Neural cell (in vitro differentiated cells): Measurements from ENCODE around the gene TNFAIP1. TPM values are rescaled to one million over a fixed set of nuclear protein-coding genes. Genes with fewer than 3 reads are reported as not detected.

Experiments used
- H2AFZ ChIP-seq: fragments of 200-600, 300-800 bp; sonication (generic), shearing (Covaris generic); 2 replicates; pipeline ENCODE4 v1.6.0; 2014; ENCODE audit warnings: low read depth, mild to moderate bottlenecking, antibody characterized with exemption, low read length, moderate library complexity
- H3F3A ChIP-seq: fragments of 200-600 bp; shearing (Covaris generic); 2 replicates; pipeline ENCODE4 v1.6.1; 2016; ENCODE audit warnings: mild to moderate bottlenecking, moderate library complexity, mixed read lengths, antibody characterized with exemption, low read length; ENCODE audit not compliant: insufficient read depth, poor library complexity, severe bottlenecking
- H3K27ac ChIP-seq: fragments of 200-600, 300-800 bp; sonication (generic), shearing (Covaris generic); 2 replicates; pipeline ENCODE4 v1.5.1; 2014; ENCODE audit warnings: mild to moderate bottlenecking, low read length, moderate library complexity
- H3K27me3 ChIP-seq: fragments of 300-800, 200-600 bp; sonication (generic), shearing (Covaris generic); 2 replicates; pipeline ENCODE4 v1.6.0; 2014; ENCODE audit warnings: mild to moderate bottlenecking, low read depth, low read length, moderate library complexity; ENCODE audit not compliant: insufficient read depth
- H3K36me3 ChIP-seq: fragments of 300-800, 200-600 bp; sonication (generic), shearing (Covaris generic); 2 replicates; pipeline ENCODE4 v1.5.1; 2014; ENCODE audit warnings: mild to moderate bottlenecking, antibody characterized with exemption, low read length, moderate library complexity; ENCODE audit not compliant: insufficient read depth
- H3K4me2 ChIP-seq: fragments of 300-800, 200-600 bp; sonication (generic), shearing (Covaris generic); 2 replicates; pipeline ENCODE4 v1.6.0; 2014; ENCODE audit warnings: mild to moderate bottlenecking, low read length
- H3K4me3 ChIP-seq: fragments of 300-800, 200-600 bp; sonication (generic), shearing (Covaris generic); 2 replicates; pipeline ENCODE4 v1.5.1; 2014; ENCODE audit warnings: mild to moderate bottlenecking, low read length, moderate library complexity
- H3K79me2 ChIP-seq: fragments of 200-600 bp; shearing (Covaris generic); replicated peaks from 2 replicates; pipeline ENCODE4 v1.6.0; 2014; ENCODE audit warnings: mild to moderate bottlenecking, low read length, moderate library complexity; ENCODE audit not compliant: insufficient read depth
- H3K9ac ChIP-seq: fragments of 300-800, 200-600 bp; sonication (generic), shearing (Covaris generic); 2 replicates; pipeline ENCODE4 v1.6.1; 2016; ENCODE audit warnings: mild to moderate bottlenecking, low read length, mixed read lengths
- H3K9me2 ChIP-seq: fragments of 200-600 bp; shearing (Covaris generic); 2 replicates; pipeline ENCODE4 v1.6.1; 2016; ENCODE audit warnings: mild to moderate bottlenecking, low read length, mixed read lengths; ENCODE audit not compliant: insufficient read depth
- H3K9me3 ChIP-seq: fragments of 200-600, 300-800 bp; sonication (generic), shearing (Covaris generic); 2 replicates; pipeline ENCODE4 v1.6.1; 2016; ENCODE audit warnings: mild to moderate bottlenecking, mixed run types, low read length, moderate library complexity, mixed read lengths
- H4K20me1 ChIP-seq: fragments of 200-600 bp; shearing (Covaris generic); 2 replicates; pipeline ENCODE4 v1.6.1; 2016; ENCODE audit warnings: mild to moderate bottlenecking, mixed run types; ENCODE audit not compliant: insufficient read depth
- CTCF ChIP-seq: fragments of 450-650 bp; IDR thresholded peaks from 2 replicates; pipeline ENCODE4 v1.5.1; 2014; ENCODE audit warnings: antibody characterized with exemption, mild to moderate bottlenecking, moderate library complexity; ENCODE audit not compliant: poor library complexity, severe bottlenecking
- EP300 ChIP-seq: fragments of 450-650 bp; conservative IDR thresholded peaks from 2 replicates; pipeline ENCODE4 v1.6.1; 2014; ENCODE audit warnings: antibody characterized with exemption, mild to moderate bottlenecking, moderate library complexity; ENCODE audit not compliant: poor library complexity, severe bottlenecking
- EZH2 ChIP-seq: fragments of 200-600, 300-800 bp; shearing (Covaris generic), sonication (generic); IDR thresholded peaks from 2 replicates; pipeline ENCODE4 v1.6.1; 2014; ENCODE audit warnings: antibody characterized with exemption, low read length, borderline replicate concordance, mild to moderate bottlenecking; ENCODE audit not compliant: insufficient read depth, poor library complexity, severe bottlenecking
- MXI1 ChIP-seq: fragments of 450-650 bp; conservative IDR thresholded peaks from 2 replicates; pipeline ENCODE4 v1.6.1; 2014; ENCODE audit warnings: antibody characterized with exemption, mild to moderate bottlenecking; ENCODE audit not compliant: poor library complexity, severe bottlenecking
- POLR2AphosphoS5 ChIP-seq: IDR thresholded peaks from 2 replicates; pipeline ENCODE4 v1.6.1; 2012
- RAD21 ChIP-seq: fragments of 450-650 bp; conservative IDR thresholded peaks from 2 replicates; pipeline ENCODE4 v1.6.1; 2014; ENCODE audit warnings: antibody characterized with exemption, mild to moderate bottlenecking, moderate library complexity
- REST ChIP-seq: IDR thresholded peaks from 2 replicates; pipeline ENCODE4 v1.6.1; 2012; ENCODE audit warnings: borderline replicate concordance
- SMC3 ChIP-seq: fragments of 450-650 bp; conservative IDR thresholded peaks from 2 replicates; pipeline ENCODE4 v1.6.1; 2014; ENCODE audit warnings: antibody characterized with exemption, mild to moderate bottlenecking, moderate library complexity; ENCODE audit not compliant: poor library complexity
- TAF1 ChIP-seq: IDR thresholded peaks from 2 replicates; pipeline ENCODE4 v1.6.1; 2012; ENCODE audit warnings: low read depth
- polyA plus RNA-seq: library from polyadenylated mRNA; depleted of rRNA; stranded (reverse); fragments of >200 nt; gene quantifications from 2 replicates; pipeline ENCODE4 v1.2.3, GENCODE V29; 2014

Gene TNFAIP1
- polyA plus RNA-seq, 1 donor from 2014 or later = 40.8 TPM

GRCh38 chr17:28357901-28358197 is 22.3 kb downstream of the TNFAIP1 start:
- H3F3A ChIP-seq = no peaks in the 10 kb centered on the region
- no peaks in the 10 kb centered on the region for H3K9me2 ChIP-seq
- peak overlapping the region; percentile 94 for H3K9ac ChIP-seq
- no peaks in the 10 kb centered on the region for H3K9me3 ChIP-seq
- H4K20me1 ChIP-seq = no peaks in the 10 kb centered on the region
- peak overlapping the region; percentile 97 for H3K4me2 ChIP-seq
- TF ChIP-seq SMC3 (no peak), TAF1 (no peak), EZH2 (no peak), CTCF (no peak)
- no peaks in the 10 kb centered on the region for H3K36me3 ChIP-seq
- peak overlapping the region; percentile 71 for H2AFZ ChIP-seq
- peak overlapping the region; percentile 77 for H3K4me3 ChIP-seq
- H3K79me2 ChIP-seq = peaks cover 32% of the 10 kb centered on the region
- peak overlapping the region; percentile 66 for H3K27ac ChIP-seq
- H3K27me3 ChIP-seq = no peaks in the 10 kb centered on the region

GRCh38 chr17:28363186-28363585 is 27.6 kb downstream of the TNFAIP1 start:
- no peaks in the 10 kb centered on the region for H3K27me3 ChIP-seq
- H2AFZ ChIP-seq = no peak overlapping the region
- H4K20me1 ChIP-seq = no peaks in the 10 kb centered on the region
- H3K36me3 ChIP-seq = no peaks in the 10 kb centered on the region
- H3K4me3 ChIP-seq = no peak overlapping the region
- H3K9me2 ChIP-seq = no peaks in the 10 kb centered on the region
- H3K9ac ChIP-seq = no peak overlapping the region
- H3K9me3 ChIP-seq = no peaks in the 10 kb centered on the region
- TF ChIP-seq REST (no peak), EZH2 (no peak), EP300 (no peak), TAF1 (no peak), POLR2AphosphoS5 (no peak), MXI1 (no peak), RAD21 (no peak), CTCF (no peak), SMC3 (no peak)
- no peaks in the 10 kb centered on the region for H3F3A ChIP-seq
- H3K27ac ChIP-seq = no peak overlapping the region
- H3K4me2 ChIP-seq = no peak overlapping the region
- H3K79me2 ChIP-seq = peaks cover 10% of the 10 kb centered on the region
